ENCODE data around the gene PALM3. TPM values are rescaled to one million over a fixed set of nuclear protein-coding genes. Genes with fewer than 3 reads are reported as not detected.
A peak's percentile ranks its signal among the peaks of the same experiment; 100 is the strongest.

PALM3 gene
- total RNA-seq, 2 experiments from 2014 or later, result 0.25 TPM; not detected in 1

GRCh38 chr19:14086098-14086497, 24.2 kb upstream of the PALM3 start:
- Histone ChIP-seq H3K27me3 (ENCODE audit: control insufficient read depth in 1 of 2, insufficient read depth in 2 of 2, low read length in 2 of 2) (no peaks in the 10 kb centered on the region), H3K36me3 (ENCODE audit: insufficient read depth, low read length) (peaks cover 12% of the 10 kb centered on the region), H3K4me1 (ENCODE audit: insufficient read depth, low read length) (peaks cover 22% of the 10 kb centered on the region), H3K27ac (ENCODE audit: low read depth in 1 of 2, low read length in 2 of 2) (no peak overlapping the region), H3K4me3 (ENCODE audit: low read length) (no peak overlapping the region), H3K9me3 (ENCODE audit: control insufficient read depth in 1 of 2, insufficient read depth in 1 of 2, low read length in 2 of 2) (no peaks in the 10 kb centered on the region)
- no peaks in the 10 kb centered on the region for H3K27me3 Mint-ChIP-seq
- H3K4me1 Mint-ChIP-seq (ENCODE audit: low read depth), result peaks cover 17% of the 10 kb centered on the region
- intact Hi-C loops (cut with DNase I, micrococcal nuclease), result loop anchor here in 1 of 2 experiments (10.0 kb wide), 1 partner anchor 609 kb away; the partner anchor contains the start of gene ZNF333
- H3K9me3 Mint-ChIP-seq, result no peaks in the 10 kb centered on the region
- ATAC-seq (ENCODE audit: poor library complexity), result no peak
- POLR2A ChIA-PET, result no interaction called here
- TF ChIP-seq CTCF (IDR thresholded peaks at IDR 0.05), result no peak
- H3K36me3 Mint-ChIP-seq (ENCODE audit: low read depth), result peaks cover 17% of the 10 kb centered on the region
- H3K4me3 Mint-ChIP-seq, result peak overlapping the region; percentile 58
- H3K27ac Mint-ChIP-seq, result no peak overlapping the region
- CTCF ChIA-PET, result no interaction called here
- no peak for DNase-seq

- DNase-seq, result peak in 1 of 14 experiments; percentile 35
- Histone ChIP-seq H3K27ac (ENCODE audit: low read depth in 1 of 2, low read length in 2 of 2) (no peak within 1 kb of the TSS), H3K9me3 (ENCODE audit: control insufficient read depth in 1 of 2, insufficient read depth in 1 of 2, low read length in 2 of 2) (no peaks in the 10 kb centered on the region), H3K36me3 (ENCODE audit: insufficient read depth, low read length) (peaks cover 12% of the 10 kb centered on the region), H3K4me3 (ENCODE audit: low read length) (no peak within 1 kb of the TSS), H3K27me3 (ENCODE audit: control insufficient read depth in 1 of 2, insufficient read depth in 2 of 2, low read length in 2 of 2) (no peaks in the 10 kb centered on the region), H3K4me1 (ENCODE audit: insufficient read depth, low read length) (peaks cover 28% of the 10 kb centered on the region)
- intact Hi-C loops (cut with DNase I, micrococcal nuclease), result loop anchor here in 1 of 2 experiments (10.0 kb wide), 1 partner anchor 609 kb away; the partner anchor contains the start of gene ZNF333
- ChIA-PET POLR2A (no interaction called here), CTCF (no interaction called here)
- Mint-ChIP-seq H3K36me3 (ENCODE audit: low read depth) (peaks cover 17% of the 10 kb centered on the region), H3K9me3 (no peaks in the 10 kb centered on the region), H3K27me3 (no peaks in the 10 kb centered on the region), H3K4me1 (ENCODE audit: low read depth) (peaks cover 19% of the 10 kb centered on the region), H3K27ac (no peak within 1 kb of the TSS), H3K4me3 (peak within 1 kb of the TSS; percentile 58)
- no peak for ATAC-seq (ENCODE audit: poor library complexity)
- no peak for TF ChIP-seq CTCF (IDR thresholded peaks at IDR 0.05)
These were observed 23.6 kb upstream of the PALM3 start, which contains the start of gene C19orf67 for GRCh38 chr19:14085309-14085995. C19orf67 (minus strand) TSS chr19:14085783; CDS start chr19:14085627, 156 bp downstream.

- H3K27ac ChIP-seq (ENCODE audit: low read depth in 1 of 2, low read length in 2 of 2), result peak overlapping the region in 1 of 2 donors; percentile 72
- Mint-ChIP-seq H3K4me1 (ENCODE audit: low read depth) (peaks cover 14% of the 10 kb centered on the region), H3K36me3 (ENCODE audit: low read depth) (no peaks in the 10 kb centered on the region), H3K9me3 (no peaks in the 10 kb centered on the region), H3K4me3 (peak overlapping the region; percentile 91), H3K27me3 (no peaks in the 10 kb centered on the region), H3K27ac (no peak overlapping the region)
- no peak for TF ChIP-seq CTCF (IDR thresholded peaks at IDR 0.05)
- H3K36me3 ChIP-seq (ENCODE audit: insufficient read depth, low read length), result no peaks in the 10 kb centered on the region
- H3K27me3 ChIP-seq (ENCODE audit: control insufficient read depth in 1 of 2, insufficient read depth in 2 of 2, low read length in 2 of 2), result no peaks in the 10 kb centered on the region
- H3K9me3 ChIP-seq (ENCODE audit: control insufficient read depth in 1 of 2, insufficient read depth in 1 of 2, low read length in 2 of 2), result no peaks in the 10 kb centered on the region
- CTCF ChIA-PET, result interaction anchor here (0.7 to 4.6 kb wide), 5 partner anchors 11 to 932 kb away, joined by 3 to 26 read pairs (median 4); partner anchors contain the start of genes ASF1B, IER2, MISP3 and STX10
- intact Hi-C loops (cut with DNase I, micrococcal nuclease), result loop anchor here in 1 of 2 experiments (2.0 to 10.0 kb wide), 4 partner anchors 35 to 612 kb away; partner anchors contain the start of genes NDUFB7, PRKACA and ZNF333
- no peak overlapping the region for H3K4me3 ChIP-seq (ENCODE audit: low read length)
- POLR2A ChIA-PET, result interaction anchor here (1.0 to 3.0 kb wide), 4 partner anchors 9 to 54 kb away, joined by 3 to 33 read pairs (median 6); partner anchors contain the start of genes ASF1B and IL27RA
- H3K4me1 ChIP-seq (ENCODE audit: insufficient read depth, low read length), result peaks cover 23% of the 10 kb centered on the region
- DNase-seq, result no peak
- no peak for ATAC-seq (ENCODE audit: poor library complexity)
These were observed 20.7 kb upstream of the PALM3 start for GRCh38 chr19:14082675-14082960.

Data from CD4-positive, alpha-beta T cell (primary cell).